GM18499 (cell line): Measurements from ENCODE around the gene MSI1.

Experiments used
- ATAC-seq: cut with Tn5 transposase; IDR thresholded peaks from one replicate; pipeline ENCODE4 v1.9.1; 2021; ENCODE audit warnings: moderate number of reproducible peaks; ENCODE audit not compliant: insufficient read depth, unreplicated experiment

The MSI1 gene

GRCh38 chr12:120328228-120328627 lies 40.7 kb downstream of the MSI1 start:
- ATAC-seq, result no peak

- ATAC-seq, result no peak
These were observed 41.4 kb downstream of the MSI1 start, which contains the start of gene PLA2G1B for GRCh38 chr12:120327593-120327992. TSS of gene PLA2G1B (minus strand) at chr12:120327779. CDS start at chr12:120327753, 26 bp downstream.

GRCh38 chr12:120324841-120325417 lies 44.0 kb downstream of the MSI1 start:
- no peak for ATAC-seq

- ATAC-seq, result no peak
These were observed 45.2 kb downstream of the MSI1 start for GRCh38 chr12:120323772-120324171.

- no peak for ATAC-seq
These were observed 47.4 kb downstream of the MSI1 start for GRCh38 chr12:120321382-120322202.

- ATAC-seq, result peak; percentile 95
These were observed 51.5 kb downstream of the MSI1 start for GRCh38 chr12:120317224-120318105.

- ATAC-seq, result no peak
These were observed 52.2 kb downstream of the MSI1 start for GRCh38 chr12:120316798-120317223.

- ATAC-seq, result no peak
These were observed 54.7 kb downstream of the MSI1 start for GRCh38 chr12:120314220-120314619.

GRCh38 chr12:120301962-120302815 lies 66.8 kb downstream of the MSI1 start, which contains the start of gene SIRT4:
TSS of gene SIRT4 (plus strand) at chr12:120302321. CDS start at chr12:120303562, 1,241 bp downstream.
- ATAC-seq, result peak; percentile 91

- no peak for ATAC-seq
These were observed 76.1 kb downstream of the MSI1 start, which contains the start of gene RNU4-1 for GRCh38 chr12:120292661-120293531. TSS of gene RNU4-1 (minus strand) at chr12:120293237.

- ATAC-seq, result no peak
These were observed 76.6 kb downstream of the MSI1 start for GRCh38 chr12:120292411-120292660.
